Fibroblast of peridontal ligament (primary cell): ENCODE measurements around the gene PTEN.

Source experiments
- DNase-seq: peaks from one replicate; pipeline ENCODE4 v3.0.0-alpha.2; 2010; ENCODE audit errors: extremely low read depth

PTEN gene

GRCh38 chr10:87920538-87920937 lies 57.1 kb downstream of the PTEN start:
- no peak for DNase-seq

DNA sequence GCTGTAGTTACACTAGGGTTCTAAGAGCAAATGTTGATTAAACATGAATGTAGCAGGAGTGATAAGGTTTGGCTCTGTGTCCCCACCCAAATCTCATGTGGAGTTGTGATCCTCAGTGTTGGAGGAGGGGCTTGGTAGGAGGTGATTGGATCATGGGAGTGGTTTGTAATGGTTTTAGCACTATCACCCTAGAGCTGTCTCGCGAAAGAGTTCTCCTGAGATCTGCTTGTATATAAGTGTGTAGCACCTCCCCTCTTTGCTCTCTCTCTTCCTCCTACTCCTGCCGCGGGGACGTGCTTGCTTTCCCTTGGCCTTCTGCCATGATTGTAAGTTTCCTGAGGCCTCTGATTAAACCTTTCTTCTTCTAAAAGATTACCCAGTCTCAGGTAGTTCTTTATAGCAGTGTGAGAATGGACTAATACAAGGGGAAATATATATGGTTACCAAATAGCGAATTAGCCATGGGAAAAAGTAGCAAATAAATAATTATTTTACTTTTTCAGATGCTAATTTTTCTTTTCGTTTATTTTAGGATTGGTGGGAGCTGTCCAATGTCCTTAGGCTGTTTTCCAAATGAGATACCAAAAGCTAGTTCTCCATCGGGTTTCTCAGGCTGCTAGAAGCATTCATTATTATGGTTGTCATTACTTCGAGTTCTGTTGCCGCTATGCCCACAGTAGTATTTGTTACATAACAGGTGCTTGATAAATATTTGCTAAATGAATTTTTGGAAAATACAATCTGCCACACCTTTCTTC lies 58.7 kb downstream of the PTEN start:
- DNase-seq, result no peak

DNA sequence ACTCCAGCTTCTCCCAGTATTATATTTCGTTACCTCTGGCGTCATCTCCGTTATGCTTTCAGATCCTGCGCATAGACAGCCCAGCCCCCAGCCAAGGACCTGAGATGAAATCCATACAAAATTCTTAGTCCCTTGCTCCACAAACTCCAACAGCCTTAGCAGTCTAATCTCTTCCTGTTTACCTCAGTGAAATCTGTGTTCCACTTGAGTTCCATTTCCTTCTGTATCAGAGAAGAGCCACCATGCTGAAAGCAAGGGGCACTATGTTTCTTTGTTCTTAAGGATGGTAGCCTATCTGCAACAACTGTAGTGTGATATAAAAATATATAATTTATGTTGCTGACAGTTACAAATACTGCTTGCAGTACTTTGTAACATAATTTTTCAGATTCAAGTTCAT lies 59.8 kb downstream of the PTEN start:
- no peak for DNase-seq

DNA sequence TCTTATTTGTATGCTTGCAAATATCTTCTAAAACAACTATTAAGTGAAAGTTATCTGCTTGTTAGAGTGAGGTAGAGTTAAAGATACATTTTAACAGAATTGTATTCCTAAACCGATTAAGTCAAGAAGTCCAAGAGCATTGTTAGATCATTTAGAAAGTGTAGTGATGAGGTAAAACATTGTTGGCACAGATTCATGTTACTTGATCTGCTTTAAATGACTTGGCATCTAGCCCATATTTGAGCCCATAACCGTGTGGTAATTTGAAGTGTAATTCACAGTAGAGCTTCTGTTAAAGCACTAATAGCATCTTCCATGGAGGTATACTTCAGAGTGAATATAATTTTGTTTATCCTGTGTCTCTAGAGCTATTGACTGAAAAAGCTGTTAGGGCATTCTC lies 62.1 kb downstream of the PTEN start:
- peak; percentile 29 for DNase-seq

GRCh38 chr10:87927091-87927490 lies 63.7 kb downstream of the PTEN start:
- DNase-seq, result peak; percentile 37

- DNase-seq, result no peak
Measured at GRCh38 chr10:87928996-87929395, 65.6 kb downstream of the PTEN start.

GRCh38 chr10:87930141-87930540 lies 66.7 kb downstream of the PTEN start:
- DNase-seq, result no peak

- no peak for DNase-seq
Measured at GRCh38 chr10:87930934-87931835, 67.8 kb downstream of the PTEN start.

GRCh38 chr10:87931836-87932230 lies 68.4 kb downstream of the PTEN start:
- DNase-seq, result no peak

GRCh38 chr10:87935290-87936141 lies 72.1 kb downstream of the PTEN start:
- DNase-seq, result peak; percentile 66

DNA sequence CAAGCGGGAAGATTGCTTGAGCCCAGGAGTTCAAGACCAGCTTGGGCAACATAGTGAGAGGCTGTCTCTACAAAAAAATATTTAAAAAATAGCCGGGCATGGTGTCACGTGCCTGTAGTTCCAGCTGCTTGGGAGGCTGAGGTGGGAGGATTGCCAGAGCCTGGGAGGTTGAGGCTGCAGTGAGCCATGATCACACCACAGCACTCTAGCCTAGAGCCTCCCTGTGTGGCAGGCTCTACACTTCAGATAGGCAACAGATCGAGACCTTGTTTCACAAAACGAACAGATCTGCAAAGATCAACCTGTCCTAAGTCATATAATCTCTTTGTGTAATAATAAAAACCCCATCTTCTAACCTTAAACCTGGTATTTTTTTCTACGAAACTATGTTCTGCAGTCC lies 76.8 kb downstream of the PTEN start:
- DNase-seq, result no peak

DNA sequence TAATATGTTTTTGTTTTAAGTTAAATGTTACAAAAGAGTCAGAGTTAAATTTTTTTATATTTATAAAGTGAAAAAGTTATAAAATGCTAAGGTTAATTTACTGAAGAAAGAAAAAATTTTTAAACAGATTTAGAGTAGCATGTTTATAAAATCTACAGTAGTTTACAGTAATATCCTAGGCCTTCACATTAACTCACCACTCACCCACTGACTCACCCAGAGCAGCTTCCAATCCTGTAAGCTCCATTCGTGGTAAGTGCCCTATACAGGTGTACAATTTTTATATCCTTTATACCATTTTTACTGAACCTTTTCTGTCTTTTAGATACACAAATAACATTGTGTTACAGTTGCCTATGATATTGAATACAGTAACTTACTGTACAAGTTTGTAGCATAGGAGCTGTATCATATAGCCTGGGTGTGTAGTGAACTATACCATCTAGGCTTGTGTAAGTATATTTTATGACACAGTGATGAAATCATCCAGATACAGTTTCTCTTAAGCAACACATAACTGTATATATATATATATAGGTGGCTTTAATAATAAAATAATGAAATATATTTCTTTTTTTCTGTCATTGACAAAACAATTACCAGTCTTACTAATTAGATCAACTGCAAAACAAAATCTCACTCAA lies 79.6 kb downstream of the PTEN start:
- DNase-seq, result no peak

DNA sequence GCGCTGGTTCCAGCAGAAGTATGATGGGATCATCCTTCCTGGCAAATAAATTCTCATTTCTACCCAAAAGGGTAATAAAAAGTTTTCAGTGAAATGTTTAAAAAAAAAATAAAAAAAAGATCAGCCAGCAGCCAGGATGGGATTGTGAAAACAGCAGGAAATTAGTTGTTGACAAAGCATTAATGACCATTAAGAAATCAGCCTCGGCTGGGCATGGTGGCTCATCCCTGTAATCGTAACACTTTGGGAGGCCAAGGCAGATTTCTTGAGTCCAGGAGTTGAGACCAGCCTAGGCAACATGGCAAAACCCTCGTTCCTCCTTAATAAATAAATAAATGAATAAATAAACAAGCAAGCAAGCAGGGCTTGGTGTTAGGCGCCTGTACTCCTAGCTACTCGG lies 82.6 kb downstream of the PTEN start:
- DNase-seq, result no peak

DNA sequence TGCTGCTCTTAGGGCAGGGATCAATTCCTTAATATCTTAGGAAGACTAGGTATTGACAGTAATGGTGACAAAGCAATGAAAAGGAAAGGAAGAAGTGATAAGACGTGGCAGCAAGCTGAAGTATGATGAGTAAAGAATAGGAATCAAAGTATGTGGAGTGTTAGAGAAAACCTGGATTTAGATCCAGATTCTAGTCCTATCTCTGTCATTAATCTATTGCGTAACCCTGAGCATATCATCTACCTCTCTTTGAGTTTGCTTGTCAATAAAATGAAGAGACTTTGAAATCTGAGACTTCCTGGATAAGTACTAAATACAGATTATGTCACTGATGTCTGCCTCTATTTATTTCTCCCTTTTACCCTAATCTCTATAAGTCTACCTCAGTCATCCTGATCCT lies 89.2 kb downstream of the PTEN start:
- no peak for DNase-seq

- no peak for DNase-seq
Measured at GRCh38 chr10:87956055-87956454, 92.6 kb downstream of the PTEN start.

DNA sequence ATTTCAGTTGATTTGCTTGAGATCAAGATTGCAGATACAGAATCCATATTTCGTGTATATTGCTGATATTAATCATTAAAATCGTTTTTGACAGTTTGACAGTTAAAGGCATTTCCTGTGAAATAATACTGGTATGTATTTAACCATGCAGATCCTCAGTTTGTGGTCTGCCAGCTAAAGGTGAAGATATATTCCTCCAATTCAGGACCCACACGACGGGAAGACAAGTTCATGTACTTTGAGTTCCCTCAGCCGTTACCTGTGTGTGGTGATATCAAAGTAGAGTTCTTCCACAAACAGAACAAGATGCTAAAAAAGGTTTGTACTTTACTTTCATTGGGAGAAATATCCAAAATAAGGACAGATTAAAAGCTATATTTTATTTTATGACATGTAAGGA lies 94.3 kb downstream of the PTEN start:
- no peak for DNase-seq

GRCh38 chr10:87960230-87960629 lies 96.8 kb downstream of the PTEN start:
- no peak for DNase-seq

- peak; percentile 80 for DNase-seq
Measured at GRCh38 chr10:87961314-87961713, 97.9 kb downstream of the PTEN start.

DNA sequence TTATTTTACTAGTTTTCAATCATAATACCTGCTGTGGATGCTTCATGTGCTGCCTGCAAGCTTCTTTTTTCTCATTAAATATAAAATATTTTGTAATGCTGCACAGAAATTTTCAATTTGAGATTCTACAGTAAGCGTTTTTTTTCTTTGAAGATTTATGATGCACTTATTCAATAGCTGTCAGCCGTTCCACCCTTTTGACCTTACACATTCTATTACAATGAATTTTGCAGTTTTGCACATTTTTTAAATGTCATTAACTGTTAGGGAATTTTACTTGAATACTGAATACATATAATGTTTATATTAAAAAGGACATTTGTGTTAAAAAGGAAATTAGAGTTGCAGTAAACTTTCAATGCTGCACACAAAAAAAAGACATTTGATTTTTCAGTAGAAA lies 103.0 kb downstream of the PTEN start:
- DNase-seq, result no peak

GRCh38 chr10:87973635-87974034 lies 110.2 kb downstream of the PTEN start:
- DNase-seq, result peak; percentile 58

GRCh38 chr10:87974130-87974529 lies 110.7 kb downstream of the PTEN start:
- no peak for DNase-seq

- no peak for DNase-seq
Measured at GRCh38 chr10:87974769-87975168, 111.3 kb downstream of the PTEN start.
